Measurements from ENCODE around the gene CCDC54. TPM values are rescaled to one million over a fixed set of nuclear protein-coding genes. Genes with fewer than 3 reads are reported as not detected.

The CCDC54 gene
- total RNA-seq, 6 experiments from 2014 or later, result not detected

DNA sequence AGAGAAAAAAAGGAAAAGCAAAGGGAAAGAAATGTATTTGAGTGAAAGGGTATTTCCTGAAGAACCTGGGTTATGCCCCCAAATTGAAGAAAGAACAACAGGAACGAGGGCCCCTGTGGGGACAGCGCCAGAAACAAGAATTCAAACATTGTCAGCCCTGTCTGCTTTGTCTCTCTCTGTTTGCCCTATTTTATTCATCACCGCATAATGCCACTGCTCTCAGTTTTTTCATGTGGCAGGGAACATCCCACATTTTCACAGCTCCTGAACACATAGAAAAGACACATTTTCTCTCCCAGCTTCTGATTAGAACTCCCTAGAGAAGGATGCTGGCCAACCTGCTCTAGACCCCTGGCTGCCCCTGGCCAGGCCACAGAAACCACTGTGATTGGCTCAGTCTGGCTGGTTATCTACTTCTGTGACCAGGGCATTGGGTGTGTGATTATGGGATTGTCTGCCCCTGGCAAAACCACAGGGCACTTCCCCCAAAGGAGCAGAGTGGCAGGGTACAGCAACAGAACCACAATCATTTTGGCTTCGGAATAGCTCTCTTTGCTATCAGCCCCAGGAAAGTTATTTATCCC, 31.3 kb upstream of the CCDC54 start:
- WGBS (ENCODE audit: insufficient coverage, low coverage, low lambda C conversion rate, missing lambda C conversion rate), result 74% methylated on average over 4 of the region's 4 CpGs
- no peak for DNase-seq
- no peaks in the 10 kb centered on the region for H3K9me3 ChIP-seq
- ATAC-seq, result no peak
- no peak for TF ChIP-seq POLR2A (IDR thresholded peaks at IDR 0.05)
- no peak for TF ChIP-seq CTCF (IDR thresholded peaks at IDR 0.05)
- no peak overlapping the region for H3K27ac ChIP-seq
- H3K4me1 ChIP-seq, result no peaks in the 10 kb centered on the region
- no peaks in the 10 kb centered on the region for H3K36me3 ChIP-seq
- intact Hi-C loops (cut with DNase I), result no loop called here
- no peak overlapping the region for H3K4me3 ChIP-seq
- no peaks in the 10 kb centered on the region for H3K27me3 ChIP-seq

DNA sequence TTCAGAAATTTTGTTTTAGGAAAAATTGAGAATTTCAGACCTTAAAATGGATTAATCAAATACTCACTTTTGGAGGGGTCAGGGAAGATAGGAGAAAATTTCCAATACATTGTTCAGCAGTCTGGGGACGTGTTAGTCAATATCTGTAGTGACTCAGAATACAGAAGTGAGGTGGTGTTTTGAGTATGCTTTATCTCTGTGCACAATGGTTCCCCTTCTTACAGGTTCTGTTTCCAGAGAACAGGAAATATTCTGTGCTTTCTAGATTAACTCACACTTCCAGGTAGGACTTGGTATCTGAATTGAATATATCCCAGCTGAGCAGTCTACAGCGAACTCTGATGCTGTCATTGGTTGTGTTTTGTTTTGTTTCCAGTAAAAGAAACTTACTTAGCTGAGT, 30.7 kb upstream of the CCDC54 start:
- no peak for DNase-seq
- Histone ChIP-seq H3K27ac (no peak overlapping the region), H3K4me1 (no peaks in the 10 kb centered on the region), H3K4me3 (no peak overlapping the region), H3K9me3 (no peaks in the 10 kb centered on the region), H3K36me3 (no peaks in the 10 kb centered on the region), H3K27me3 (no peaks in the 10 kb centered on the region)
- no peak for ATAC-seq
- no peak for TF ChIP-seq CTCF (IDR thresholded peaks at IDR 0.05)
- intact Hi-C loops (cut with DNase I), result no loop called here
- WGBS (ENCODE audit: insufficient coverage, low coverage, low lambda C conversion rate, missing lambda C conversion rate), result 33% methylated on average over 2 of the region's 2 CpGs

DNA sequence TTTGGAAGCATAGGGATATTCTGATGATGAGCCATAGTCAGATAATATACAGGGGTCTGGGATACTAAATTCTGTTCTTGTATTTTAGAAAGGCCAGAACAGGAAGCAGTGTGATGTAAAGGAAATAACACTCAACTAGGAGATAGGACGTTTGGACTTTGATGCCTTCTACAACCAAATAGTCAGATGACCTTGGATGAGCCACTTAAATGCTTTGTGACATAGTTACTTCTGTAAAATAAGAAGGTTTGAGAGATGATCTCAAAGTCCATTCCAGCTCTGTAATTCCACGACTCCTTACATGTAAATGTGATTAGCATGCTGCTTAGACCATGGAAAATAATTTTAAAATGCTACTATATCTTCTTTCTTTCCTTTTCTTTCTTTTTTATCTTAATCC, 29.5 kb upstream of the CCDC54 start:
- 25% methylated on average over 2 of the region's 2 CpGs for WGBS (ENCODE audit: insufficient coverage, low coverage, low lambda C conversion rate, missing lambda C conversion rate)
- Histone ChIP-seq H3K27ac (no peak overlapping the region), H3K36me3 (no peaks in the 10 kb centered on the region), H3K27me3 (no peaks in the 10 kb centered on the region), H3K9me3 (no peaks in the 10 kb centered on the region), H3K4me1 (no peaks in the 10 kb centered on the region), H3K4me3 (no peak overlapping the region)
- TF ChIP-seq CTCF (IDR thresholded peaks at IDR 0.05) (no peak), POLR2A (IDR thresholded peaks at IDR 0.05) (no peak)
- DNase-seq (no peak), ATAC-seq (peak in 1 of 4 donors; percentile 42)
- intact Hi-C loops (cut with DNase I), result no loop called here

GRCh38 chr3:107356706-107357105, 20.5 kb upstream of the CCDC54 start:
- no peak overlapping the region for H3K4me3 ChIP-seq
- no peaks in the 10 kb centered on the region for H3K27me3 ChIP-seq
- WGBS (ENCODE audit: insufficient coverage, low coverage, low lambda C conversion rate, missing lambda C conversion rate), result 68% methylated on average over 2 of the region's 2 CpGs
- no peaks in the 10 kb centered on the region for H3K9me3 ChIP-seq
- TF ChIP-seq CTCF (IDR thresholded peaks at IDR 0.05), result no peak
- no peak for TF ChIP-seq POLR2A (IDR thresholded peaks at IDR 0.05)
- no peaks in the 10 kb centered on the region for H3K36me3 ChIP-seq
- intact Hi-C loops (cut with DNase I), result no loop called here
- ATAC-seq, result no peak
- H3K27ac ChIP-seq, result no peak overlapping the region
- no peaks in the 10 kb centered on the region for H3K4me1 ChIP-seq
- no peak for DNase-seq

DNA sequence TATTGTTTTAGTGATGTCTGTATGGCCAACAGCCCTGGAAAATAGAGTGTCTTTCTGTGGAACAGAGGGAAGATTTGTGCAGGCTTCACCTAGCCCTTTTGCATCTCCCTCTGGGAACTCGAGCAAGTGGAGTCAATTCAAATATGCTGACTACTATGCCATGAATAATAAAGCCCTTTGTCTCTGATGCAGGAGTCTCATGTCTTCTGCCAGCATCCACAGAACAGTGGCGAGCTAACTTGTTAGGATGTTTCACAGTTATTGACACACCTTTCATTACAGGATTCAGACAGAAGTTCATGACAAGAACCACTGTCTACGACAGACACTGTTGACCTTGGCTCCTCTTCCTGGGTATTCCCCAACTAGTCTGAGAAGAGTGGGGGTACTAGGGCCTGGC, 15.6 kb upstream of the CCDC54 start:
- WGBS (ENCODE audit: insufficient coverage, low coverage, low lambda C conversion rate, missing lambda C conversion rate), result 57% methylated on average over 1 of the region's 3 CpGs
- DNase-seq (no peak), ATAC-seq (no peak)
- no peaks in the 10 kb centered on the region for H3K36me3 ChIP-seq
- no peaks in the 10 kb centered on the region for H3K27me3 ChIP-seq
- no peak overlapping the region for H3K27ac ChIP-seq
- intact Hi-C loops (cut with DNase I), result no loop called here
- no peak for TF ChIP-seq POLR2A (IDR thresholded peaks at IDR 0.05)
- TF ChIP-seq CTCF (IDR thresholded peaks at IDR 0.05), result no peak
- no peak overlapping the region for H3K4me3 ChIP-seq
- H3K4me1 ChIP-seq, result no peaks in the 10 kb centered on the region
- H3K9me3 ChIP-seq, result no peaks in the 10 kb centered on the region
